GM12878 (cell line): ENCODE data around the gene PI4K2A. TPM values are rescaled to one million over a fixed set of nuclear protein-coding genes. Genes with fewer than 3 reads are reported as not detected.

Source experiments
- ASH2L ChIP-seq: fragments of 300-600, 200-600 bp; sonication (generic); IDR thresholded peaks from 2 replicates; pipeline ENCODE4 v1.6.1; 2017; ENCODE audit warnings: low read depth, mild to moderate bottlenecking, borderline replicate concordance
- CREB1 ChIP-seq: IDR thresholded peaks from 2 replicates; pipeline ENCODE4 v1.6.1; 2012; ENCODE audit warnings: low read depth, mild to moderate bottlenecking, inconsistent platforms
- CREM ChIP-seq: IDR thresholded peaks from 2 replicates; pipeline ENCODE4 v1.6.1; 2014; ENCODE audit warnings: antibody characterized with exemption, low read depth
- ESRRA ChIP-seq: IDR thresholded peaks from 2 replicates; pipeline ENCODE4 v1.6.1; 2012; ENCODE audit warnings: mild to moderate bottlenecking, low read length, improper control_type of control experiment
- ETV6 ChIP-seq, 2 experiments: fragments of 450-650 bp in 1 of 2; IDR thresholded peaks in 1 of 2; conservative IDR thresholded peaks in 1 of 2; 2 replicates each; pipeline ENCODE4 v1.6.1; 2014; ENCODE audit warnings: antibody characterized with exemption in 1 of 2, borderline replicate concordance in 1 of 2, low read depth in 1 of 2, mild to moderate bottlenecking in 1 of 2, moderate library complexity in 1 of 2
- GATAD2B ChIP-seq: fragments of 450-650 bp; conservative IDR thresholded peaks from 2 replicates; pipeline ENCODE4 v1.6.1; 2017; ENCODE audit warnings: low read depth, mild to moderate bottlenecking, moderate library complexity
- IKZF2 ChIP-seq, 2 experiments: fragments of 450-650 bp; IDR thresholded peaks; 2 replicates each; pipeline ENCODE4 v1.6.1; 2017; ENCODE audit warnings: mild to moderate bottlenecking in 2 of 2, moderate library complexity in 2 of 2
- KLF5 ChIP-seq: fragments of 450-650 bp; IDR thresholded peaks from 2 replicates; pipeline ENCODE4 v1.6.1; 2014; ENCODE audit warnings: mild to moderate bottlenecking; ENCODE audit not compliant: partially characterized antibody
- MTA2 ChIP-seq: fragments of 450-650 bp; IDR thresholded peaks from 2 replicates; pipeline ENCODE4 v1.6.1; 2016; ENCODE audit warnings: low read depth, mild to moderate bottlenecking, moderate library complexity
- NRF1 ChIP-seq: conservative IDR thresholded peaks from 2 replicates; pipeline ENCODE4 v1.6.1; 2011; ENCODE audit warnings: mild to moderate bottlenecking, low read depth, low read length, improper control_type of control experiment
- PML ChIP-seq: IDR thresholded peaks from 2 replicates; pipeline ENCODE4 v1.6.1; 2012; ENCODE audit warnings: low read length, inconsistent platforms
- RAD21 ChIP-seq: IDR thresholded peaks from 2 replicates; pipeline ENCODE4 v1.6.1; 2011; ENCODE audit warnings: mild to moderate bottlenecking, low read depth, low read length, moderate library complexity; ENCODE audit not compliant: insufficient read depth
- RELA ChIP-seq: fragments of 450-650 bp; IDR thresholded peaks from 2 replicates; pipeline ENCODE4 v1.8.0; 2014; ENCODE audit warnings: borderline replicate concordance; ENCODE audit not compliant: partially characterized antibody
- RUNX3 ChIP-seq: IDR thresholded peaks from 2 replicates; pipeline ENCODE4 v1.6.1; 2012; ENCODE audit warnings: low read length, inconsistent platforms
- SMC3 ChIP-seq: IDR thresholded peaks from 2 replicates; pipeline ENCODE4 v1.6.1; 2011; ENCODE audit warnings: low read length, improper control_type of control experiment, borderline replicate concordance
- SP1 ChIP-seq: IDR thresholded peaks from one replicate; pipeline ENCODE4 v1.6.1; 2011; ENCODE audit warnings: low read depth, low read length
- SPI1 ChIP-seq: IDR thresholded peaks from 2 replicates; pipeline ENCODE4 v1.6.1; 2011; ENCODE audit warnings: low read depth, mild to moderate bottlenecking, low read length, moderate library complexity, borderline replicate concordance; ENCODE audit not compliant: insufficient read depth
- STAT1 ChIP-seq: fragments of 450-650 bp; conservative IDR thresholded peaks from 2 replicates; pipeline ENCODE4 v1.6.1; 2014; ENCODE audit warnings: antibody characterized with exemption, mild to moderate bottlenecking
- TAF1 ChIP-seq: IDR thresholded peaks from 2 replicates; pipeline ENCODE4 v1.6.1; 2011; ENCODE audit warnings: mild to moderate bottlenecking, low read depth, low read length, borderline replicate concordance
- TARDBP ChIP-seq: IDR thresholded peaks from 2 replicates; pipeline ENCODE4 v1.6.1; 2016; ENCODE audit warnings: borderline replicate concordance
- YBX1 ChIP-seq: fragments of 450-650 bp; IDR thresholded peaks from 2 replicates; pipeline ENCODE4 v1.6.1; 2016; ENCODE audit warnings: antibody characterized with exemption
- ZZZ3 ChIP-seq: IDR thresholded peaks from 2 replicates; pipeline ENCODE4 v1.6.1; 2011; ENCODE audit warnings: low read depth; ENCODE audit not compliant: control insufficient read depth, insufficient read length
- polyA plus RNA-seq, 11 experiments: library from polyadenylated mRNA; depleted of rRNA in 4 of 11; unstranded in 6 of 11; stranded (reverse) in 5 of 11; fragments of >200 nt; fragmentation: Nextera tagmentation in 4 of 11; fragmentation: Illumina TruSeq in 1 of 11; extraction: Ambion mirVana in 4 of 11; extraction: Trizol in 1 of 11; gene quantifications; 1 replicate in 1 of 11; 2 replicates in 10 of 11; pipeline versions ENCODE4 v1.2.1 to v1.2.3, GENCODE V29; 2011 to 2016; ENCODE audit warnings: inconsistent platforms in 2 of 11, missing spikeins in 2 of 11, low read depth in 1 of 11
- total RNA-seq, 4 experiments: library from RNA; depleted of rRNA in 3 of 4; stranded (reverse); fragments of >200 nt in 3 of 4; fragmentation: Illumina TruSeq in 1 of 4; extraction: Trizol in 1 of 4; gene quantifications; 2 replicates each; pipeline versions ENCODE4 v1.2.1 to v1.2.3, GENCODE V29; 2013 to 2021
- TF ChIP-seq, protein P1 (sequence below): fragments of 450-650 bp; IDR thresholded peaks from 2 replicates; pipeline ENCODE4 v1.6.1; 2016; ENCODE audit warnings: mild to moderate bottlenecking
- TF ChIP-seq, protein P2 (sequence below): fragments of 450-650 bp; formaldehyde crosslinking; IDR thresholded peaks from 2 replicates; pipeline ENCODE4 v1.5.0; 2022; ENCODE audit warnings: mild to moderate bottlenecking, missing genetic modification characterization
- TF ChIP-seq, protein P3 (sequence below): fragments of 450-650 bp; IDR thresholded peaks from 2 replicates; pipeline ENCODE4 v1.6.1; 2017; ENCODE audit warnings: low read depth, mild to moderate bottlenecking, moderate library complexity

Gene PI4K2A
- total and polyA plus RNA-seq, 10 of the 15 experiments (the other 5 are each of a cell fraction or from before 2014, with no cell fraction given): 1.5 to 14.5 (median 10.0) TPM

DNA sequence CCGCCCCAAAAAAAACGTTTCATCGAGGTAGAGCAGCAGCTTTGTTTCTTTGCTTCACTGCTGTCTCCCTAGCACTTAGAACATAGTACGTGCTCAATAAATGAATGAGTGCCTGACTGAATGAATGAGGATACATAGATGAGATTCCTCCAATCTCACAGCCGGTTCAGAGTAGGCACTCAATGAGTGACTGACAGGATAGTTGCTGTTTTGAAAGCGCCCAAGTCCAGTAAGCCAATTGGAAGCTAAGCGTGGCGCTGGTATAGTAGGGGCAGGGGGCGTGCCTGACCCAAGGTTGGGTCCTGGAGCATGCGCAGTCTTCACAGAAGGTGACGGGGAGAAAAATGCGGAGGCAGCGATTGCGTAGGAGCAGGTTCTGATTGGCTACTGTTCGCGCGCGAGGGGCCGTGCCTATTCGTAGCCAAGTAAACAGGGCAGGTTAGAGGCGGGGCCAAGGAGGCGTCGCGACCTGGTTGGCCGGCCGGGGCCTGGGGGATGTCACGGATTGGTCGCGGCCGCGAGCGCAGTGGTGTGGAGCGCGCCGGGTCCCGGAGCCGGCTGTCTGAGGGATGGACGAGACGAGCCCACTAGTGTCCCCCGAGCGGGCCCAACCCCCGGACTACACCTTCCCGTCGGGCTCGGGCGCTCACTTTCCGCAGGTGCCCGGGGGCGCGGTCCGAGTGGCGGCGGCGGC is at the start of gene PI4K2A (continued):
- TF ChIP-seq, protein P1, sequence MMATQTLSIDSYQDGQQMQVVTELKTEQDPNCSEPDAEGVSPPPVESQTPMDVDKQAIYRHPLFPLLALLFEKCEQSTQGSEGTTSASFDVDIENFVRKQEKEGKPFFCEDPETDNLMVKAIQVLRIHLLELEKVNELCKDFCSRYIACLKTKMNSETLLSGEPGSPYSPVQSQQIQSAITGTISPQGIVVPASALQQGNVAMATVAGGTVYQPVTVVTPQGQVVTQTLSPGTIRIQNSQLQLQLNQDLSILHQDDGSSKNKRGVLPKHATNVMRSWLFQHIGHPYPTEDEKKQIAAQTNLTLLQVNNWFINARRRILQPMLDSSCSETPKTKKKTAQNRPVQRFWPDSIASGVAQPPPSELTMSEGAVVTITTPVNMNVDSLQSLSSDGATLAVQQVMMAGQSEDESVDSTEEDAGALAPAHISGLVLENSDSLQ: peak; percentile 95
- TF ChIP-seq YBX1: no peak
- no peak for TF ChIP-seq PML
- TF ChIP-seq KLF5: peak; percentile 80
- TF ChIP-seq RUNX3: no peak
- TF ChIP-seq, protein P2, sequence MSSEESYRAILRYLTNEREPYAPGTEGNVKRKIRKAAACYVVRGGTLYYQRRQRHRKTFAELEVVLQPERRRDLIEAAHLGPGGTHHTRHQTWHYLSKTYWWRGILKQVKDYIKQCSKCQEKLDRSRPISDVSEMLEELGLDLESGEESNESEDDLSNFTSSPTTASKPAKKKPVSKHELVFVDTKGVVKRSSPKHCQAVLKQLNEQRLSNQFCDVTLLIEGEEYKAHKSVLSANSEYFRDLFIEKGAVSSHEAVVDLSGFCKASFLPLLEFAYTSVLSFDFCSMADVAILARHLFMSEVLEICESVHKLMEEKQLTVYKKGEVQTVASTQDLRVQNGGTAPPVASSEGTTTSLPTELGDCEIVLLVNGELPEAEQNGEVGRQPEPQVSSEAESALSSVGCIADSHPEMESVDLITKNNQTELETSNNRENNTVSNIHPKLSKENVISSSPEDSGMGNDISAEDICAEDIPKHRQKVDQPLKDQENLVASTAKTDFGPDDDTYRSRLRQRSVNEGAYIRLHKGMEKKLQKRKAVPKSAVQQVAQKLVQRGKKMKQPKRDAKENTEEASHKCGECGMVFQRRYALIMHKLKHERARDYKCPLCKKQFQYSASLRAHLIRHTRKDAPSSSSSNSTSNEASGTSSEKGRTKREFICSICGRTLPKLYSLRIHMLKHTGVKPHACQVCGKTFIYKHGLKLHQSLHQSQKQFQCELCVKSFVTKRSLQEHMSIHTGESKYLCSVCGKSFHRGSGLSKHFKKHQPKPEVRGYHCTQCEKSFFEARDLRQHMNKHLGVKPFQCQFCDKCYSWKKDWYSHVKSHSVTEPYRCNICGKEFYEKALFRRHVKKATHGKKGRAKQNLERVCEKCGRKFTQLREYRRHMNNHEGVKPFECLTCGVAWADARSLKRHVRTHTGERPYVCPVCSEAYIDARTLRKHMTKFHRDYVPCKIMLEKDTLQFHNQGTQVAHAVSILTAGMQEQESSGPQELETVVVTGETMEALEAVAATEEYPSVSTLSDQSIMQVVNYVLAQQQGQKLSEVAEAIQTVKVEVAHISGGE (CRISPR knock-in tag): no peak
- TF ChIP-seq RELA: peak; percentile 38
- no peak for TF ChIP-seq SMC3
- peak; percentile 61; the same call in 1 of the 2 replicates for TF ChIP-seq TAF1
- no peak for TF ChIP-seq MTA2
- no peak for TF ChIP-seq ETV6 (conservative IDR thresholded peaks at IDR 0.05 in 1 of 2, IDR thresholded peaks at IDR 0.05 in 1 of 2; ENCODE audit: borderline replicate concordance in 1 of 2, low read depth in 1 of 2)
- TF ChIP-seq ASH2L: no peak
- no peak for TF ChIP-seq TARDBP
- peak; percentile 93 for TF ChIP-seq SP1
- TF ChIP-seq SPI1: no peak
- peak; percentile 60; the same call in 1 of the 2 replicates for TF ChIP-seq CREM
- TF ChIP-seq, protein P3, sequence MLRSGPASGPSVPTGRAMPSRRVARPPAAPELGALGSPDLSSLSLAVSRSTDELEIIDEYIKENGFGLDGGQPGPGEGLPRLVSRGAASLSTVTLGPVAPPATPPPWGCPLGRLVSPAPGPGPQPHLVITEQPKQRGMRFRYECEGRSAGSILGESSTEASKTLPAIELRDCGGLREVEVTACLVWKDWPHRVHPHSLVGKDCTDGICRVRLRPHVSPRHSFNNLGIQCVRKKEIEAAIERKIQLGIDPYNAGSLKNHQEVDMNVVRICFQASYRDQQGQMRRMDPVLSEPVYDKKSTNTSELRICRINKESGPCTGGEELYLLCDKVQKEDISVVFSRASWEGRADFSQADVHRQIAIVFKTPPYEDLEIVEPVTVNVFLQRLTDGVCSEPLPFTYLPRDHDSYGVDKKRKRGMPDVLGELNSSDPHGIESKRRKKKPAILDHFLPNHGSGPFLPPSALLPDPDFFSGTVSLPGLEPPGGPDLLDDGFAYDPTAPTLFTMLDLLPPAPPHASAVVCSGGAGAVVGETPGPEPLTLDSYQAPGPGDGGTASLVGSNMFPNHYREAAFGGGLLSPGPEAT: 0 out of 2 replicates have a peak, but pooled peaks have one; percentile 18
- TF ChIP-seq NRF1: peak; percentile 73
- TF ChIP-seq CREB1: peak; percentile 87
- no peak for TF ChIP-seq ZZZ3
- TF ChIP-seq IKZF2 (IDR thresholded peaks at IDR 0.05): no peak
- no peak for TF ChIP-seq ESRRA
- TF ChIP-seq STAT1: no peak
- no peak for TF ChIP-seq RAD21
- peak; percentile 91; the same call in 1 of the 2 replicates for TF ChIP-seq GATAD2B
